ENCODE data around the gene MED13. TPM values are rescaled to one million over a fixed set of nuclear protein-coding genes. Genes with fewer than 3 reads are reported as not detected.
"Not testable (repeated sequence)": the region's sequence is repeated elsewhere in the genome, so short reads cannot be mapped to it uniquely, and the experiment has no call there.

Gene MED13
- total RNA-seq, 1 donor from 2014 or later = 59.2 TPM

DNA sequence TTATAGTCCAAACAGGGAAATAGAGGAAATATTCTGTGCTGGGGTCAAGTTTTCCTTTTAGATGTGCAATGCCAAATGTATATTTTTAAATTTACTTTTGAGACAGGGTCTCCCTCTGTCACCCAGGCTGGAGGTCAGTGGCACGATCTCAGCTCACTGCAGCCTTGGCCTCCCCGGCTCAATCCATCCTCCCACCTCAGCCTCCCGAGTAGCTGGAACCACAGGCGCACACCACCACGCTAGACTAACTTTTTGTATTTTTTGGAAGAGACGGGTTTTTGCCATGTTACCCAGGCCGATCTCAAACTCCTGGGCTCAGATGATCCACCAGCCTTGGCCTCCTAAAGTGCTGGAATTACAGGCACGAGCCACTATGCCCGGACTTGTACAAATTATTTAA lies 25.8 kb upstream of the MED13 start:
- no peak for DNase-seq (ENCODE audit: low read depth)

DNA sequence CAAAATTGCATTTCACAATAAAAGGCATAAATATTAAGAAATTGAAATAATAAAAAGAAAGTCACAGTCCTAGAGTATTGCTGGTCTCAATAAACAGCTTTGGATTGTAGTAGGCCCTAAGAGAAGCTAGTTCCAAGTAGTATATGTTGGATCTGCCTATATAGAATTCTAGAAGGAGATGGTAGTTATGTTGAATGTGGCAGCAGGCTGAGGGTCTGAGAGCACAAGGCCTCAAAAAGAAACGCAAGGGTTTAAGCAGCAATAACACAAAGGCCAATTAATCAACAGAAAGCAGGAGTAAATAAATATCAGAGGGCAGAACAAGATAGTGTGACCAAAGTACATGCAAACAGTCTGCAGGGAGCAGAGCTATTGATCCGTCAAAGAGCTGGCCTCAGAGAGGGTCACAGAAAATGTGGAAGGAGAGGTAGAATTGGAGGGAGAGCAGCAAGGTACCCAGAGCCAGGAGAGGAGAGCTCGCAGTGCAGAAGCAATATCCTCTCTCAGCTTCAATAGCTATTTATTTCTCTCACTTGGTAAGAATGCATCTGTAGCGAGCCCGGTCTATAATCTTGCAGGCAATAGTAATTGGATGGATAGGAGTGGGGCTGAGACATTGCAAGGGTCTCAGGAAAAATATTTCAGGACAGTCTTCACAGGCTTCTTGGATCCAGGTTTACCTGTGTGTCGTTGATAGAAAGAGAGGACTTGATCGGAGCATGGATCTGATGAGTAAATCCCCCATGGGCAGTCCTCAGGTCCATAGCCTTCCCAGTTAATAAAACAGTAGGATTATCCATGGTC lies 25.1 kb upstream of the MED13 start:
- DNase-seq (ENCODE audit: low read depth) = no peak

- no peak for DNase-seq (ENCODE audit: low read depth)
These were observed 24.3 kb upstream of the MED13 start for GRCh38 chr17:62089334-62089733.

DNA sequence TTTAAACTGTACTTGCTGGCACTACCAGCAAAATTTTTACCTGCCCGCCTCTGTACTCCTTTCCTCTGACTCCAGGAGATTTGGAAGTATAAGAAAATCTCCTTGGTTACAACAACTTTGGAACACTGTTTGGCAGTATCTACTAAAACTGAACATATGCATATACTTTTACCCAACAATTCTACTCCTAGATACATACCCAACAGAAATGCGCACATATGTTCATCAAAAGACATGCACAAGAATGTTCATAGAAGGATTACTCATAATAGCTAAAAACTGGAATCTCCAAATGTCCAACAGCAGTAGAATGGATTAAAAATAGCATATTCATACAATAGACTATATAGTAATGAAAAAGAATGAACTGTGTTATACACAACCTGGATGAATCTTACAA lies 21.7 kb upstream of the MED13 start:
- no peak for DNase-seq (ENCODE audit: low read depth)

- DNase-seq (ENCODE audit: low read depth) = no peak
These were observed 20.7 kb upstream of the MED13 start for GRCh38 chr17:62085511-62086408.

DNA sequence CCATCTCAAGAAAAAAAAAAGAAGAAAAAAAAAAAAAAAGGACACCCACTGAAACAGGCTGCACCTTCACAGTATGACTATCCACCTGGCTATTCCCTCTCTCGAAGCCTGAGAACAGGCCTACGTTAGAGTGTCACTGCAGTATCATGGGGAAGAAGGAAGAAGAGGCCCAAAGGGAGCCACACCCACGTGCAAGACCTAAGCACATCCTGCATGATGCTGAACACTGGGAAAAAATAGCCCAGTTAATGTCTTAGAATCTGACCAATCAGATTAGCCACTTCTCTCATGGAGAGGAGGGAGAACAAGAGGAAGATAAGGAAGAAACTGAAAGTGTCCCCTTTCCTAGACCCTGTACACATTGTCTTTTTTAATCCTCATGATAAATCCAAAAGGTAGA lies 19.5 kb upstream of the MED13 start:
- no peak for DNase-seq (ENCODE audit: low read depth)

- no peak for DNase-seq (ENCODE audit: low read depth)
These were observed 18.6 kb upstream of the MED13 start for GRCh38 chr17:62083651-62084050.

DNA sequence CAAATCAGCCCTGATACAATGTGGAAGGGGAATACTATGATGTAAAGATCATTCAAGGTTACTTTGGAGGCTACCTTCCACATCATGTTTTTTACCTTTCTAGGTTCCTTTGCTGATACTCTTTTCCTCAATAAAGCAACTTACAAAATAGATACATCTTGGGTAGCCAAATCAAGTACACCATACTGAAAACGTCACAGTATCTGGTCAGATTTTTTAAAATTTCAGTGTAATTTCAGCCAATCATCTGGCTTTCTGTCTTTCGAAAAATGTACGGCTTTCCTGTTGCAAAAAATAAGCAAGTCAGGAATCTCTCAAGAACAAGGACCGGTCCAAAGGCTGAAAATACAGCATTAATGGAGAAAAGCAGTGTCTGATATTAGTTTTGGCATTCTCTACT lies 15.6 kb upstream of the MED13 start:
- DNase-seq (ENCODE audit: low read depth) = no peak

DNA sequence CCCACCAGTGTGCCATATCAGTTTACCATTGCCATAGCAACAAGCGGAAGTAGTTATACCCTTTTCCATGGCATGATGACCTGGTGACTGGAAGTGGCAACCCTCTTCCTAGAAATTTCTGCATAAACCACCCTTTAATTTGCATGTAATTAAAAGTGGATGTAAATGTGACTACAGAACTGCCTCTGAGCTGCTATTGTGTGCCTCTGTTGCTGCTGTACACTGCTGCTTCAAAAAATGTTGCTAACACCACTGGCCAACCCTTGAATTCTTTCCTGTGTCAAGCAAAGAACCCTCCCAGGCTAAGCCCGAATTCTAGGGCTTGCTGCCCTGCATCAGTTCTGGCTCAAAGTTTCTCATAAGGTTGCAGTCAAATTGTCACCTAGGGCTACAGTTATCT lies 12.9 kb upstream of the MED13 start:
- no peak for DNase-seq (ENCODE audit: low read depth)

GRCh38 chr17:62076864-62077788 lies 12.0 kb upstream of the MED13 start:
- no peak for DNase-seq (ENCODE audit: low read depth)

- DNase-seq (ENCODE audit: low read depth) = no peak
These were observed 10.3 kb upstream of the MED13 start for GRCh38 chr17:62075308-62075815.

DNA sequence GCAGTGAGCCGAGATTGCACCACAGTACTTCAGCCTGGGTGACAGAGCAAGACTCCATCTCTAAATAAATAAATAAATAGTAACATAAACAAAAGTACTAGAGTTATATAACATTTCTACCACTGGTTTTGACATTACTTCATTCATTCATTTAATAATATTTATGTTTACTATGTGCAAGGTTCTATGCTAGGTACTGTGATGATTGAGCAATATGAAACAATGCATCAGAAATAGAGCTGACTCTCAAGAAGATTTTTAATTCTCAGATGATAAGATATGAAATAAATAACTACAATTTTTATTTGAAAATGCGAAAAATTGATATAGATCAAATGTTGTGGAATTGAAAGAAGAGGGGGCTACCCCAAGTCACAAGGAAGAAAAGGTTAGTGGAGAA lies 8.9 kb upstream of the MED13 start:
- no peak for DNase-seq (ENCODE audit: low read depth)

DNA sequence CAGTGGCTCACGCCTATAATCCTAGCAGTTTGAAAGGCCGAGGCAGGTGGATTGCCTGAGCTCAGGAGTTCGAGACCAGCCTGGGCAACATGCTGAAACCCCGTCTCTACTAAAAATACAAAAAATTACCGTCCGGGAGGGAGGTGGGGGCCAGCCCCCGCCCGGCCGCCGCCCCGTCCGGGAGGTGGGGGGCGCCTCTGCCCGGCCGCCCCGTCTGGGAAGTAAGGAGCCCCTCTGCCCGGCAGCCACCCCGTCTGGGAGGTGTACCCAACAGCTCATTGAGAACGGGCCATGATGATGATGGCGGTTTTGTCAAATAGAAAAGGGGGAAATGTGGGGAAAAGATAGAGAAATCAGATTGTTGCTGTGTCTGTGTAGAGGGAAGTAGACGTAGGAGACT lies 7.8 kb upstream of the MED13 start:
- DNase-seq (ENCODE audit: low read depth) = not testable (repeated sequence)

DNA sequence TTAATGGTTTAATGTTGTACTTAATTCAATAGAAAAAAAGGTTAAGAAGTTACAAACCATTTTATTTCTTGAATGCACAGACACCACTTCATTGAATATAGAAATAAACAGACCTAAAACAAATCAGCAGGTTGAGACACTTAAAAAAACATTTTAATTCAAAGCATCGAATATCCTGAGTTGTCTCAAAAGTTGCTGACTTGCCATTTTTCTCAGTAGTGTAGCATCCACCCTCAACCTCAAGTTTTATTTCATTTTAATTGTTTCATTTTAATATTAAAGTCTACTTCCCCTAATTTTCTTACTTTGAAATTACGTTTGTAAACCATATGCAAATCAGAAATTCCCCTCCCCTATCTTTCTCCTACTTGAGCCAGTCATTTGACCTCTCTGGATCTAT lies 5.8 kb upstream of the MED13 start:
- no peak for DNase-seq (ENCODE audit: low read depth)

DNA sequence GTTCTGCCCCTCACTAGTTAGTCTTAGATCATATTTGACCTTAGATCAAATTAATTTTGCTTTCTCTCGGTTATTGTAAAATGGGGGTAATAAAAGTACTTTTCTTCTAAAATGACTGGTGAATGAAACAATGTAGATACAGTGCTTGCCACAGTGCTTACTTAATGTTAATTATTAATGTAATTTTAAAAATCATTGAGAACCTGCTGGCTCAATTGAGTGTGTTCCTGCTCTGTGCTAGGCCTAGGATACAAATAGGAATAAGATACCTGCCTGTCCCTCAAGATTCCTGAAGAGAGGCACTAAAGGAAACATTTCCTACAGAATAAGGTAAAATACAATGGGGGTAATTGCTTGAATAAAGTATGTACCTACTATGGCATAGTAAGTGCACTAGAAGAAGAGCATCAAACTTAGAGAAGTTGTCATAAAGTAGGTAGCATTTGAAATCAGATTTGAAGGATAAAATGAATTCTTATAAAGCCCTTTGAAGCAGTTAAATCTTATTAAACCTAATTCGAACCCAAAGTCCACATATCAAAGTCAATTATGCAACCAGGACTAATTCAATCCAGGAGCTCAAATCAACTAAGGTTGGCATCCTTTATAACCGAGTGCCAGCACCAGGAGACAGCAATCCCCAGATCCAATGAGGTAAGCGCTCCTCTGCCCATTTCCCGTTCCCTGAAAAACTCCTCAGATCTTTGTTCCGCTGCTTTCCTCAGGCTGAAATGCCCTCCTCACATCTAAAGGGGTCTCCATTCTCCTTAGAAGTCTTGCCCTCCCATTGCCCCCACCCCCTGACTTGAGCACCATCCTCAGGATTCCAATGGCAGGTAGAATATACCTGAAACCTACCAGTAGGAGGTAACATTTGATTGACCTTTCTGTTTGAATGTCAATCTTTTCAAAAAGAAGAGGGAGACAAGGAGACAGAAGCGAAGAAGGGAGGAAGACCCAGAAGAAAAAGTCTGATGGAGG lies 2.4 kb upstream of the MED13 start:
- no peak for DNase-seq (ENCODE audit: low read depth)

DNA sequence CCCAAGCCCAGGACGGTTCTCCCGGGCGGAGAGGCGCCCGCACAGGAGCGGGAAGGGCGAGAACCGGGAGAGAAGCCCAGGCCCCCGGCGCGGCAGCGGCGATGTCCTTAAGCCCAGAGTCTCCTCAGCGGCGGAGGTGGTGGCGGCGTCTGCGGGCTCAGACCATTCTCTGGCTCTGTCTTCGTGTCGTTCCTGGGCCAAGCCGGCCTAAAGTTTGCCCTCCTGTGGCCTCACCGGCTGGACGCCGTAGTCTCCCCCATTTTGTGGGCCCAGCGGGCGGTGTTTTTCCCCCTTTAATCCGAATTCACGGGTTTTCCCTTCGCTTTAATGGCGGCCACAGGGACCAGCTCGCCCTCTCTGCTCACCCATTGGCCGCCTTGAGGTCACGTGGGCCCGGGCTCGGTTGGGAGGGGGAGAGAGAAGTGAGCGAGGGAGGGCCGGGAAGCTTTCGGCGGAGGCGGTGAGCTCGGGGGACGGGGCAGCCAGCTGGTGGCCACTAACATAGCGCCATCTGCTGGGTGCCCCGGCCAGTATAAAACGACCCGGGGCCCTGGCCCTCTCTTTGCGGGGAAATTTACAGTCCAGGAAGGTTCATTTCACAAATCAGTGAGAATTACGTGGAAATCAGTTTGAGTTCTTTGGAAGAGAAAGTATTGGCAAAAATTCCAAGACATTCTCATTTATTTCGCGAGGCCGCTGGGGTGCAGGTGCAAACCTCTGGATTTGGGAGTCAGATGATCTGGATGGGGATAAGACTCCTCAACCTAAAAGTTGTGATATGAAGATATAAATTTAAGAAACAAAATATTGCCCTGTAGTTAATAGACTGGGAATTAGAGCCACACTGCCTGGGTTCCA lies 762 bp upstream of the MED13 start:
- DNase-seq (ENCODE audit: low read depth) = peak; percentile 99

DNA sequence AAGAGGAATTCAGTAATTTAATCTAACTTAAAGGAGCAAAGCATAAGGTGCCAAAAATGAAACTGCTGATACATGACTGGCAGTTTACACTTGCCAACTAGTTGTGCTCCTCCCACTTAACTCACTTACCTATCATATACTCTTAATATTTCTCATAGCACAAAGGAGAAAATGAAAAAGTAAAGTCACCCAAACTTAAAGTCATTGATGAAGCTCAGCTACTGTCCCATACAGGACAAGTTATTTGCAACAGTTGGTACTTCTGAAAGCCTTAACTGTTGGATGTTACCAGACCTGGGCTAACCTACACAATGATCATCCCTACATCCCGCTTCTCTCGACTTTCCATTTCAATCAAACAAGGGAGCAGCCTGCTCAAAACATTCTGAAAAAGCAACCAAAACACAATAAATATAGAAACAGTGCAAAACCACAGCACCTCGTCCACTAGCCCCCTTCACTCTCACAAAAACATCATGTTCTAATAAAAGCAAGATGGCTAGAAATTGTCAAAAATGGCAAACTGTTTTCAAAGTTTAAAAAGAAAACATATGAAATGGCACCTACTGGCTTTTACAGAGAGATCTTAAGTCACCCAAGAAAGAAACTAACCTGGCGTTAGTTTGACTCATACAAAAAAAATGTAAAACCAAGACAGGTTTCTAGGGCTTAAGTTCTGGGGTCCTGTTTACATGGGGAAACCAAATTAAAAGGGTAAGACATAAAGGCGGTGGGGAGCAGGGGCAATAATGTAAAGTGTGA lies 868 bp downstream of the MED13 start:
- no peak for DNase-seq (ENCODE audit: low read depth)

- no peak for DNase-seq (ENCODE audit: low read depth)
These were observed 2.1 kb downstream of the MED13 start for GRCh38 chr17:62062944-62063343.
